Brain microvascular endothelial cell (primary cell): Measurements from ENCODE around the gene PTCH1.

Experiments
- DNase-seq: peaks from one replicate; pipeline ENCODE4 v3.0.0-alpha.2; 2020
- H3K27ac ChIP-seq: fragments of 250-450 bp; sonication (Bioruptor Pico); 2 replicates; pipeline ENCODE4 v1.5.1; 2020; ENCODE audit warnings: mild to moderate bottlenecking, moderate library complexity
- H3K27me3 ChIP-seq: fragments of 250-450 bp; sonication (Bioruptor Pico); replicated peaks from 2 replicates; pipeline ENCODE4 v1.5.1; 2020; ENCODE audit warnings: mild to moderate bottlenecking
- H3K36me3 ChIP-seq: fragments of 250-450 bp; sonication (Bioruptor Pico); replicated peaks from 2 replicates; pipeline ENCODE4 v1.5.1; 2020; ENCODE audit warnings: mild to moderate bottlenecking
- H3K4me3 ChIP-seq: 2 replicates; pipeline ENCODE4 v1.5.1; 2011; ENCODE audit warnings: low read depth, mild to moderate bottlenecking, control low read depth, low read length, moderate library complexity
- in situ Hi-C: cut with HindIII; loops from 2 replicates; pipeline ENCODE4 v1.10.0; 2017; ENCODE audit warnings: low sequenced_read_pairs, low pct_ligation_motif_present
- TF ChIP-seq, protein P1 (sequence below): IDR thresholded peaks from 2 replicates; pipeline ENCODE4 v1.5.1; 2011; ENCODE audit warnings: low read depth, mild to moderate bottlenecking, moderate library complexity, low read length, control low read depth, inconsistent platforms; ENCODE audit errors: missing control alignments

The PTCH1 gene

DNA sequence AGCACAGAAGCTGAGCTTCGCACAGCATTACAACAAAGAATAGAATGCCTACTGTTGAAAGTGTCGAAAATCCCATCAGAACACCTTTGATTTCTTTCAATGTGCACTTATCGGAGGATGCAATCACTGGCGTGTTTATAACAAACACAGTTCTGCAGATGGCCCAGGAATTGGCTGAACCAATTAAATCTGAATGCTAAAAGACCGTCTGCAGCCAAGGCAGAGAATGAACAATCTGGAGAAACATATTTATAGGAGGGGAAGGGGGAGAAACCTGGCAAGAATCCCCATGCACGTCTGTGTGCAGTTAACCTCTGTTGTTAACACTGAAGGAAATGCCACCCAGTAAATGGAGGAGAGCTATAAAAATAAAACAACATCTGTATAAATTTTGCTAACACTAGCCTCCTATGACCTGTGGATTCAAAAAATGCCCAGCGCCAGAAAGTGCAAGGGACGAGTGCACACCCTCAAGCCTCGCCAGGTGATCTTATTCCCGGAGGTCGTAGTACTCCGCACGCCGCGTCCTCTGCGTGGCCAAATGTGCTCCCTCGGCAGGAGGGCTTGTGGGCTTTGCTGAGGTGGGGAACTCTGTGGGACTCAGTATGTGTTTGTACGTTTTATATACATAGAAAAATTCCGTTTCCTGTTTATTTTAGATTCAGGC lies 56.8 kb downstream of the PTCH1 start:
- no peak for DNase-seq
- Histone ChIP-seq H3K4me3 (no peak overlapping the region), H3K27ac (no peak overlapping the region), H3K36me3 (no peaks in the 10 kb centered on the region), H3K27me3 (no peaks in the 10 kb centered on the region)
- in situ Hi-C loops, result no loop called here
- TF ChIP-seq, protein P1, sequence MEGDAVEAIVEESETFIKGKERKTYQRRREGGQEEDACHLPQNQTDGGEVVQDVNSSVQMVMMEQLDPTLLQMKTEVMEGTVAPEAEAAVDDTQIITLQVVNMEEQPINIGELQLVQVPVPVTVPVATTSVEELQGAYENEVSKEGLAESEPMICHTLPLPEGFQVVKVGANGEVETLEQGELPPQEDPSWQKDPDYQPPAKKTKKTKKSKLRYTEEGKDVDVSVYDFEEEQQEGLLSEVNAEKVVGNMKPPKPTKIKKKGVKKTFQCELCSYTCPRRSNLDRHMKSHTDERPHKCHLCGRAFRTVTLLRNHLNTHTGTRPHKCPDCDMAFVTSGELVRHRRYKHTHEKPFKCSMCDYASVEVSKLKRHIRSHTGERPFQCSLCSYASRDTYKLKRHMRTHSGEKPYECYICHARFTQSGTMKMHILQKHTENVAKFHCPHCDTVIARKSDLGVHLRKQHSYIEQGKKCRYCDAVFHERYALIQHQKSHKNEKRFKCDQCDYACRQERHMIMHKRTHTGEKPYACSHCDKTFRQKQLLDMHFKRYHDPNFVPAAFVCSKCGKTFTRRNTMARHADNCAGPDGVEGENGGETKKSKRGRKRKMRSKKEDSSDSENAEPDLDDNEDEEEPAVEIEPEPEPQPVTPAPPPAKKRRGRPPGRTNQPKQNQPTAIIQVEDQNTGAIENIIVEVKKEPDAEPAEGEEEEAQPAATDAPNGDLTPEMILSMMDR, result no peak

DNA sequence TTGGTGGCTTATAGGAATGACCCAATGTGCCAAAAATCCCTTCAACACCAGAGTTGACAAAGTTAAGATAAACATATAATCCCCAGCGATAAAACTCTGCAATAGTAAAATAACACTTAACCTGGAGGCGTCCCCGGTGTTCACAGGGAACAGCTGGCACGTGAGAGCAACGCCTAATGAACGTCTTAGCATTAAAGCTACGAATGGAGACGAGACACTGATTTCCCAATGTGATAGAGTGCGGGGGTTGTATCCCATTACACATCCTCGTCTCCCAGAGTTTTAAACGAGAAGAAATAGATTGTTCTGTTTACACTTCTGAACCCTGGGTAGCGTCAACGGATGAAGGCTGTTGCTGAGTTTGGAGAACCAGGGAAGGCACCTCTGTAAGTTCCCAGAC lies 57.6 kb downstream of the PTCH1 start:
- TF ChIP-seq, protein P1, result no peak
- H3K27me3 ChIP-seq, result no peaks in the 10 kb centered on the region
- no peak overlapping the region for H3K4me3 ChIP-seq
- in situ Hi-C loops, result no loop called here
- H3K36me3 ChIP-seq, result no peaks in the 10 kb centered on the region
- H3K27ac ChIP-seq, result no peak overlapping the region
- DNase-seq, result no peak

DNA sequence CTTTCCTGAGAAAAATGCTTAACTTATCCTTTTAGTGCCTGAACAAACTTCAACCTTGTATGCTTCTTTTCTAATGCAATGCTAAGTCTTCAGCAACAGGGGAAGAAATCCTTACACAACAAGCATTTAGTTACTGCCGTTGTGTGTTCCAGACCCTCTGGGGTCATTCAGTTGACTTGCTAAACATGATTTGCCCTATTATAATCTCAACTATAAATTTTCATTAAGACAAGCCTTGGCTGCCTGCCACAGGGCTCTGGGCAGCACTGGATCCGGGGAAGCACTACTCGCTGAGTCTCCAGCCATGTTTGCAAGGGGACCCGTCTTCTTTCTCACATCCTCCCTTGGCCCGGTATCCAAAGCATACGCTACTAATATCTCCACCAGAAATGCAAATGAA lies 58.1 kb downstream of the PTCH1 start:
- H3K27me3 ChIP-seq, result no peaks in the 10 kb centered on the region
- H3K36me3 ChIP-seq, result no peaks in the 10 kb centered on the region
- no peak for DNase-seq
- no peak overlapping the region for H3K27ac ChIP-seq
- in situ Hi-C loops, result no loop called here
- TF ChIP-seq, protein P1, result no peak
- H3K4me3 ChIP-seq, result no peak overlapping the region

DNA sequence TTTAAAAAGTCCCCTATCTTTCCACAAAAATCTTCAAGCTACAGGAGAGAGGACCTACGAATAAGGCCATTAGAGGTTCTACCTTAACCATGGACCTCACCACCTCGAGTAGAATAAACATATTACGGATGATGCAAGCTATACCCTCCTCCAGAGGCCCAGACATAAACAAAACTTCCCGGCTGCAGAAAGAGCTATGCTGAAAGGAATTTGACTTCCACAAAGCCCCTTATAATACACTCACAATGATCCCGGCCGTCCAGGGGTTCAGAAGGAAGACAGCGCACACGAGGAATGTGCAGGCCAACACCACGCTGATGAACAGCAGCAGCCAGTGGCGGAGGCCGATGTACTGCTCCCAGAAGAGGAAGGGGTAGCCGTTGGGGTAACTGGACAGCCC lies 59.0 kb downstream of the PTCH1 start:
- no peaks in the 10 kb centered on the region for H3K27me3 ChIP-seq
- in situ Hi-C loops, result no loop called here
- TF ChIP-seq, protein P1, result no peak
- no peaks in the 10 kb centered on the region for H3K36me3 ChIP-seq
- peak; percentile 9 for DNase-seq
- no peak overlapping the region for H3K27ac ChIP-seq
- H3K4me3 ChIP-seq, result no peak overlapping the region

DNA sequence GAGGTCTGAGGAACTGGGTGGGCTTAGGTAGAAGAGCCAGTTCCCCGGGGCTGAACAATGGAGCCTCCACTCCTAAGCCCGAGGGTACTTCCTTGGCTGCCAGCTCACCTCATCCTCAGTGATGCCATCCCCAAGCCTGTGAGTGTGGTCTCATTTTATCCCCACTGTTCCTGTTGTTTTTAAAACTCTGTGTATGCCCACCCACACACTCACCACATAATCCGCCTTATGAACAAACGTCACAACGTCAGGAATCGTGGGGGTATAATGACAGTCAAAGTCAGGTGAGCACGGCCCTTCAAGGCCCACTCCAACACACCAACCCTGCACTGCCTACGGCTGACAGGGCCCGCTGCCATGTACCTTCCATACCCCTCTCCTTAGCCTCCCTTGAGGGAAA lies 61.1 kb downstream of the PTCH1 start:
- Histone ChIP-seq H3K4me3 (no peak overlapping the region), H3K27me3 (no peaks in the 10 kb centered on the region), H3K27ac (no peak overlapping the region), H3K36me3 (no peaks in the 10 kb centered on the region)
- TF ChIP-seq, protein P1, result no peak
- in situ Hi-C loops, result no loop called here
- no peak for DNase-seq

DNA sequence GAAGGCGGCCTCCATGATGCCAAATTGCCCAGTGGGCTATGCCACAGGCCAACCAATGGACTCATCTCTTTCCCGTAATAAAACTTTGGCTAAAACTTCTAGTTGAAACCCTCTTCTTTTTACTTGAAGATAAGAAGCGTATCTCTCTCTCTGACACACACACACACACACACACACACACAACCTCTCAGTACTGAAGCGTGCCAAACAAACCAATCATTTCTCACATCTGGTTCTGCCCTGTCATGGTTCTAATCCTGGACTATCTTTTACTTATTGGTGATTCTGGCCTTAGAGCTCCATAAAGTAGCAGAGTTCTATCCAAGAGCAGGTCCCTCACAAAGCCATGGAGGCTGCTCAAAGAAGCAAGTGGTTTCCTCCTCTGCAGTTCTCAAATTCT lies 64.6 kb downstream of the PTCH1 start:
- TF ChIP-seq, protein P1, result no peak
- Histone ChIP-seq H3K36me3 (no peaks in the 10 kb centered on the region), H3K27ac (no peak overlapping the region), H3K4me3 (no peak overlapping the region), H3K27me3 (no peaks in the 10 kb centered on the region)
- no peak for DNase-seq
- in situ Hi-C loops, result no loop called here
